HG02885 (cell line): ENCODE data around the gene PDCD2L.
"Not testable (repeated sequence)": the region's sequence is repeated elsewhere in the genome, so short reads cannot be mapped to it uniquely, and the experiment has no call there.

Experiments used
- ATAC-seq: cut with Tn5 transposase; IDR thresholded peaks from one replicate; pipeline ENCODE4 v1.9.1; 2021; ENCODE audit warnings: mild to moderate bottlenecking; ENCODE audit not compliant: unreplicated experiment, poor library complexity

Gene PDCD2L

GRCh38 chr19:34409189-34410164 is 5.3 kb downstream of the PDCD2L start:
- no peak for ATAC-seq

GRCh38 chr19:34411216-34411615 is 7.0 kb downstream of the PDCD2L start:
- ATAC-seq = no peak

GRCh38 chr19:34416021-34416545 is 11.9 kb downstream of the PDCD2L start:
- no peak for ATAC-seq

- ATAC-seq = no peak
These were observed 14.1 kb downstream of the PDCD2L start for GRCh38 chr19:34418300-34418699.

- no peak for ATAC-seq
These were observed 22.0 kb downstream of the PDCD2L start for GRCh38 chr19:34426096-34426661.

GRCh38 chr19:34428549-34429285 is 24.5 kb downstream of the PDCD2L start:
- ATAC-seq = peak; percentile 53

GRCh38 chr19:34429553-34429952 is 25.4 kb downstream of the PDCD2L start:
- no peak for ATAC-seq

- no peak for ATAC-seq
These were observed 26.8 kb downstream of the PDCD2L start for GRCh38 chr19:34430738-34431625.

- ATAC-seq = no peak
These were observed 27.6 kb downstream of the PDCD2L start for GRCh38 chr19:34431681-34432402.

- ATAC-seq = no peak
These were observed 28.6 kb downstream of the PDCD2L start for GRCh38 chr19:34432797-34433196.

GRCh38 chr19:34436716-34437115 is 32.5 kb downstream of the PDCD2L start:
- ATAC-seq = no peak

- ATAC-seq = no peak
These were observed 44.0 kb downstream of the PDCD2L start for GRCh38 chr19:34448191-34448590.

- no peak for ATAC-seq
These were observed 48.5 kb downstream of the PDCD2L start for GRCh38 chr19:34452723-34453122.

- no peak for ATAC-seq
These were observed 49.9 kb downstream of the PDCD2L start for GRCh38 chr19:34454091-34454490.

- no peak for ATAC-seq
These were observed 50.5 kb downstream of the PDCD2L start for GRCh38 chr19:34454685-34455084.

GRCh38 chr19:34455783-34456480 is 51.7 kb downstream of the PDCD2L start:
- ATAC-seq = not testable (repeated sequence)

- ATAC-seq = no peak
These were observed 53.2 kb downstream of the PDCD2L start for GRCh38 chr19:34457446-34457845.

GRCh38 chr19:34458677-34459076 is 54.5 kb downstream of the PDCD2L start:
- no peak for ATAC-seq

- no peak for ATAC-seq
These were observed 55.4 kb downstream of the PDCD2L start for GRCh38 chr19:34459614-34460013.
